ENCODE results near the gene ASIC2.

Gene ASIC2

DNA sequence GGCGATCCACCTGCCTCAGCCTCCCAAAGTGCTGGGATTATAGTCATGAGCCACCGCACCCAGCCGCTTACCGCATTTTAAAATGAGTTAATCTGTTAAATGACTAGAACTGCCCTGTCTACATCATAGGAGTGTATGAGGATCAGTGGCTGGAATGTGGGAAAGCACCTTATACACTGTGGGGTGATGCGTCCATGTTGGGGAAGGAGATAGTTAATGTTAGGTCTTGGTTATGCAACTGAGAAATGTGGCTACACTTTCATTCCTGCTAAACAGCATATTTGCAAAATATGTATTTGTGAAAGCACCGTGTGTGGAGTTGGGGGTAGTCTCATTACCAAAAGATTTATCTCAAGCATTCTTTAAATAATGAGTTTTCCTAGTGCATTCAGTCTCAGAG lies 193.8 kb downstream of the ASIC2 start:
- TF ChIP-seq, protein P1, sequence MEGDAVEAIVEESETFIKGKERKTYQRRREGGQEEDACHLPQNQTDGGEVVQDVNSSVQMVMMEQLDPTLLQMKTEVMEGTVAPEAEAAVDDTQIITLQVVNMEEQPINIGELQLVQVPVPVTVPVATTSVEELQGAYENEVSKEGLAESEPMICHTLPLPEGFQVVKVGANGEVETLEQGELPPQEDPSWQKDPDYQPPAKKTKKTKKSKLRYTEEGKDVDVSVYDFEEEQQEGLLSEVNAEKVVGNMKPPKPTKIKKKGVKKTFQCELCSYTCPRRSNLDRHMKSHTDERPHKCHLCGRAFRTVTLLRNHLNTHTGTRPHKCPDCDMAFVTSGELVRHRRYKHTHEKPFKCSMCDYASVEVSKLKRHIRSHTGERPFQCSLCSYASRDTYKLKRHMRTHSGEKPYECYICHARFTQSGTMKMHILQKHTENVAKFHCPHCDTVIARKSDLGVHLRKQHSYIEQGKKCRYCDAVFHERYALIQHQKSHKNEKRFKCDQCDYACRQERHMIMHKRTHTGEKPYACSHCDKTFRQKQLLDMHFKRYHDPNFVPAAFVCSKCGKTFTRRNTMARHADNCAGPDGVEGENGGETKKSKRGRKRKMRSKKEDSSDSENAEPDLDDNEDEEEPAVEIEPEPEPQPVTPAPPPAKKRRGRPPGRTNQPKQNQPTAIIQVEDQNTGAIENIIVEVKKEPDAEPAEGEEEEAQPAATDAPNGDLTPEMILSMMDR (conservative IDR thresholded peaks at IDR 0.05; ENCODE audit: control insufficient read depth, insufficient read depth, low read depth, low read length): no peak
- no peak for DNase-seq (ENCODE audit: low read depth)
- no peak overlapping the region for H3K4me3 ChIP-seq (ENCODE audit: control insufficient read depth, low read depth, low read length)

DNA sequence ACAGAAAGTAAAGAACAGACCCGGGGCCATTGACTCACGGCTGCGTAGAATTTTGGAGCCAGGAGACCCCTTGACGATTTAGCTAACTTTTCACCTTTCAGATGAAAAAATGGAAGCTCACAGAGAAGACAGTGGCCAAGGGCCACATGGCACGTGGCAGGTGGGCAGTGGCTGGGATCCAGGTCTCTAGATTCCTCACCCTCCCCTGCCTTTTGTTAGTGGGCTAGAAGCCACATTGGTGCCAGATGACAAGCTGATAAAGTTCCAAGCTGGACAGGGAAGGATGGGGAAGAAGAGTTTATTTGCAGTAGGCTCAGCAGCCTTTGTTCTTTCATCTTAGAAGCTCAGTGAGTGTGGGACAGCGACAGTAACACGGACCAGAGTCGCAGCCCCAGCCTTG lies 195.7 kb downstream of the ASIC2 start:
- no peak for DNase-seq (ENCODE audit: low read depth)
- H3K4me3 ChIP-seq (ENCODE audit: control insufficient read depth, low read depth, low read length): no peak overlapping the region
- TF ChIP-seq, protein P1 (conservative IDR thresholded peaks at IDR 0.05; ENCODE audit: control insufficient read depth, insufficient read depth, low read depth, low read length): no peak

DNA sequence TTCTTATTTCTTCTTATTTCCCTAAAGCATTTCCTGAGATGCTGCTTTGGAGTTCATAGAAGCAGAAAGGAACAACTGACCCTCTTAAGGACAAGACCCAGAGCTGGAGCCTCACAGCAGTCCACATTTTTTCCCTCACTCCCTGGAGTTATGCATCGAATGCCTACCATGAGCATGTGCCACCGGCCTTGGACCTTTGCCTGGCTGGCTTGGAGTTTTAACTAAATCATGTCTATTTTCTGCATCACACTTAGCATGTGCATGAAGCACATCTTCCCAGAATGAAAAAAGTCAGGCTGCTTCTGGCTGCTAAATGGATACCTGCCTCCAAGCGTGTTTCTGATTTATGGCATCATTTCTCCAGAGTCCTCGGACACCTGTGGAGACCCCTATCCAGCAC lies 196.9 kb downstream of the ASIC2 start:
- no peak for DNase-seq (ENCODE audit: low read depth)
- TF ChIP-seq, protein P1 (conservative IDR thresholded peaks at IDR 0.05; ENCODE audit: control insufficient read depth, insufficient read depth, low read depth, low read length): no peak
- no peak overlapping the region for H3K4me3 ChIP-seq (ENCODE audit: control insufficient read depth, low read depth, low read length)

DNA sequence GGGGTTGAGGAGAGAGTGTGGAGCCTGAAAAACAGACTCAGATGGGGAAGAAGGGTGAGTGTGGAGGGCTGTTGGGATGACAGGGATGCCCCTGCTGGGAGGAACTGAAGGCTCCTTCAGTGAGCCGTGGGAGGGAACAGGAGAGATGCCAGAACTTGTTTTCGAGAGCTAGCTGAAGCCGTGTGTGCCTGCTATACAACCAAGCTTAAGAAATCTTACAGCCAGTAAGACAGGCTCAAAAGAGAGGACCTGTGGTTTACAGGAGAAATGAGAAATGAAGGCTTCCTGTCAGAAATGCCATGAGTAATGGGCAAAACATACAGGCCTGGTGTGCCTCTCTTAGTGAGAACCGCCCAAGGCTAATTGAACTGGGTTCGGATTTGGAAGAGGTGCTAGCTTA lies 201.8 kb downstream of the ASIC2 start:
- TF ChIP-seq, protein P1 (conservative IDR thresholded peaks at IDR 0.05; ENCODE audit: control insufficient read depth, insufficient read depth, low read depth, low read length): no peak
- H3K4me3 ChIP-seq (ENCODE audit: control insufficient read depth, low read depth, low read length): no peak overlapping the region
- no peak for DNase-seq (ENCODE audit: low read depth)

DNA sequence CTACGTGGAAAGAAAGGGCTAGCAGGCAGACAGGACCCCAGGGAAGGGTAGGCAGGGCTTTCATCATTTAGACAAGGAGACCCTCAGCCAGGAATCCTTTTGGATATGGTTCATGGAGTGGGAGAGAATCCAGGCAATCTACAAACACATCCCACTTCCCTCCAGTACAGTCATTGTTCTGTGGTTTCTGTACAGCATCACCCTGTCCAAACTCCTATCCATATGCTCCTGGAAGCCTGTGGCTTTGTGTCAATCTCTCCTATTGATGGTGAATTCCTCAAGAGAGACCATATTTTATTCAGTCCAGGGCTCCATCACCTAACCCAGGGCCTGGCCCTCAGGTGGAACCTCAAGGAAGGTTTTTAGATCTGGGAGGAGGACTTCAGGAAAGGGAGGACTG lies 202.3 kb downstream of the ASIC2 start:
- TF ChIP-seq, protein P1 (conservative IDR thresholded peaks at IDR 0.05; ENCODE audit: control insufficient read depth, insufficient read depth, low read depth, low read length): no peak
- no peak overlapping the region for H3K4me3 ChIP-seq (ENCODE audit: control insufficient read depth, low read depth, low read length)
- no peak for DNase-seq (ENCODE audit: low read depth)

DNA sequence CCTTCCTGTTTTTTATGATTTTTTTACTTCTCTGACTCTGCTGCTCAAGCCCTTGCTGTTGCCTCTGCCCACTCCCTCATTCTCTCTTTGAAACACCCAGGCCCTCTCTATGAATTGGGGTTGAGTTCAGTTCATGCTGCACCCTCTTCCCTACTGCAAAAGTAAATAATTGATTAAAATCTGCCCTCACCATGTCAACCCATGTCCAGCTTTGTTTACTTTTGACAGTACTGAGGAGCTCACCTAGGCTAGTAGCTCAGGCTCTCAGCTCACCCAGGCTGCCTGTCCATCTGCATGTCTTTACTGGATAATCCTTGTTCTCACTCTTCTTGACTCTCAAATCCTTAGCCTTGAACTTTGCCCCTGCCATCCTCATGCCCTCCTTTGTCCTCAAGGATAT lies 206.2 kb downstream of the ASIC2 start:
- TF ChIP-seq, protein P1 (conservative IDR thresholded peaks at IDR 0.05; ENCODE audit: control insufficient read depth, insufficient read depth, low read depth, low read length): no peak
- H3K4me3 ChIP-seq (ENCODE audit: control insufficient read depth, low read depth, low read length): no peak overlapping the region
- DNase-seq (ENCODE audit: low read depth): no peak

DNA sequence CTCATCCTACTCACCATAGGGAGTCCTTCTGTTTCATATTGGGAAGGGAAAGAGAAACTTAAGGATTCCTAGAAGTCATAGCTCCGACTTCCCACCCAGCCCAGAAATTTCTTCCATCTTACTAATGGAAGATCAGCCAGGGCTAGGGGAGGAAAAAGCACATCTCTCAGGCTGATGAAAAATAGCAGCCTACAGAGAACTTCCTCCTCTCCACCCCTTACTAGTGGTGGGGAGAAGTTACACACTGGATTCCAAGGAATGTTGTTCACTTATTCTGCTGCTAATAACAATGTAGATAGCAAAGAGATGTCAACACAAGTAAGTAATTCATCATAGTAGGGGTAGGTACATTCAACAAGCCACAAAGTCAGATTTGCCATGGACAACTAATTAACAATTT lies 207.1 kb downstream of the ASIC2 start:
- TF ChIP-seq, protein P1 (conservative IDR thresholded peaks at IDR 0.05; ENCODE audit: control insufficient read depth, insufficient read depth, low read depth, low read length): no peak
- H3K4me3 ChIP-seq (ENCODE audit: control insufficient read depth, low read depth, low read length): no peak overlapping the region
- DNase-seq (ENCODE audit: low read depth): no peak

Data from fibroblast of mammary gland (primary cell).